NCI-H446 treated with DMSO at 0.1 percent for 48 hours (cell line): ENCODE results near the gene SV2B.

Experiments used
- DNase-seq: peaks from one replicate; lab custom pipeline; 2025; lab: John Stamatoyannopoulos, UW

The SV2B gene

DNA sequence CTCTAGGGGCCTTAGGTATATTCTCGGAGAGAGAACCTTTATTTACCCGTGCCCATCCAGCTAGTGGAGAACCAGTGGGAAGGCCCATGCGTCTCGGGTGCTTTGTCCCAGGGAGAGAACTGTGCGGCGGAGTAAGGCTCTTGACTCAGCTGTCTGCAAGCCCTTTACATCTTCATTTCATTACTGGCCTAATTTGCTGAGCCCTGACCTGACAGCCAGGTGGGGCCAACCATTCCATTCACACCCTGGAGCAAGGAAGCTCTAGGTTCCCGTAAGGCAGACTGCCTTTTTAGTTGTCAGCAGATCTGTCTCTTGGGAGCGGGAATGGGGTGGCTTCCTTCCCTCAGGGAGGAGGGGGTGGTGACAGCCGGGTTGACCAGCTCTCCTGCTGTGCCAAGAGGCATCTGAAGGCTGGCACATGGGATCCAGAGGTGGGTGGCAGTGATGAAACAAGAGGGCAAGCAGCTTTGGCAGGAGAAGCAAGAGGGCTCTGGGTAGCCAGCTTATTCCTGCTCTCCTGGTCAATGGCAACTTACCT, 36.4 kb downstream of the SV2B start:
- no peak for DNase-seq

DNA sequence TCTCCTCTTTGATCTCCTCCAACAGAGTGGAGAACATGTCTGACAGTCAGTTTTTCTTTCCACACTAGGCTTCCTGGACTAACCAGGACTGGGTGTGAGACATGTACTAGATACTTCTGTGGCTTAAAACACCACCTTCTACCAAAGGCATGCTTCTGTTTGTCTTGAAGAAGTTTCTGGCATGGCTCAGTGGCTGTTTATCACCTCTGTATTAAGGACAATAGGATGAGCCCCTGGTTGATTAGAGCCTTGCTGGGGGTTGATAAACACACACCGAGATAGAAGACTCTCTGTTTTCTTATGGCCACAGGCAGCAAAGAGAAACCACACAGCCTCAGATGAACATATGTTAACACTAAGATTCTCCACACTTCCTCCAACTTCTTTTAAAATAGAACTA, 40.5 kb downstream of the SV2B start:
- no peak for DNase-seq

DNA sequence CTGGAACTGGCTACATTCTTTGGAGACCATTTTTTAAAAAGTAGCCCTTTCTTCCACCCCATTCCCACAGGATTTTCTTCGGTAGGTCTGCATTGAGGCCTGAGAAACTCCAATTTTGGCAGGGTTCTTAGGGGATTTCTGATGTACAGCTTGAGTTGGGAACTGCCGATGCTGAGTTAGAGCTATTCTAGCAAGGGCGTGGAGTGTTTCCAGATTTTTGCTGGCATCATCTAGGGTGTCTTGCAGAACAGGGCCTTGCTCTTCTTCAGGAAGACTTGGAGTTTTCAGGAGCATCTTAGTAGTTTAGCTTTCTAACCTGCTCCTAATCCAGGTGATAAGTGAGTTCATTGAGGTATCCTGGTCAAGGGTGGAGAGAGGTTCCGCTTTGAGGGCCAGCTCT, 41.0 kb downstream of the SV2B start:
- no peak for DNase-seq

DNA sequence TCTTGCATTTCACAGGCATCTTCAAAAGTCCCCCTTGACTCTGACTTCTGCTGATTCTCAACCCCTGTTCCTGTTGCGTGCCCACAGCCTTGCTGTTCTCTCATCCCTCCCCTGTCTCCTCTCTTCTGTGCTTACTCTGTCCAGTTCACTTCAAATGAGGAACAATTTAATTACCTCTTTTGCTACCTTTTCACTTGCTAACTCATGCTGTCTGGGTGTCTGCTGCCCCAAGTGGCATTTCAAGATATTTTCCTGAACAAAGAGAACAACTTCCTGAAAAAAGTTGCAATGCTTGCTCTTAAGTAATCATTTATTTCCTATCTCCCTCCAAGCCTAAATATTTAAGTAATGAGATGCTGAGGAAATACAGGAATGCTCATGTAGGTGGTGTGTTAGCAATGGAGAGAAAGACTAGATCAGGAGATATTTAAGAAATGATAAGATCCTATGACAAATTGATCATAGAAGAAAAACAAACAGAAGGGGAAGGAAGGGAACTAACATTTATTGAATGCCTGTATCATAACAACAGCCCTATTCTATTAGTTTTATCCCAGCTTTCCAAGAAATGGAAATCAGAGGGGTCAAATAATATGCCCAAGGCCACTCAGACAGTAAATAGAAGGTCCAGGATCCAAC, 42.2 kb downstream of the SV2B start:
- no peak for DNase-seq

DNA sequence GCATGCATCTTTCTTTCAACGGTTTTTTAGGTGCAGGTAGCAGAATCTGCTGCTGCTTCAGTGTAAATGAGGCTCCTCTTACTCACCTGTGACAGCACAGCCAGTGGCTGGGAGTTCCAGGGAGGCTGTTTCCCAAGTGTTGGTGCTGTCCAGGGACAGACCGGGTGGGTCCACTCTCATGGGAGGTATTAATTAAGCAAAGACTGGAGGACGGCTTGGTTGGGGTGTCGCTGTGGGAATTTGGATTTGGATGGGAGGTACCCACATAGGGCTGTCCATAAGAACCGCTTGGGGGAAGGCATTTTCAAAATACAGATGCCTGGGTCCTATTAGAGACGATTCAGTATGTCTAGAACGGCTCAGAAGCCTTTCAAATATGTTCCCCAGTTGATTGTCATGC, 42.9 kb downstream of the SV2B start:
- DNase-seq, result no peak

DNA sequence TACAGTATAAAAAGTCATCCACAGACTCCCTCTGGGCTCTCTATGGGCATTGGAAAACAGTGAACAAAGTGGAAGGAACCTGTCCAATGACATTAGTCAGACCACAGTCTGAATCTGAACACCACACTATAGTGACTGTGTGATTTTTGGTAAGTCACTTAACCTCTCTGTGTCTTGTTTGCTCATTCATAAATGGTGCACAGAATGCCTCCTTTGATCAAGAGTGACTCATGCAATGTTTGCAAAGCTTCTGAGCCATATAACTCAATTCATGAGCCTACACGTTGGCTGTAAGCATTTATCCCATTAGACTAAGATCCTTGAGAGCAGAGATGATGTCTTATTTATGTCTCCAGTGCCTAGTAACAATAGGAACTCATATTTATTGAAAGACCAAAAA, 46.7 kb downstream of the SV2B start:
- DNase-seq, result no peak

DNA sequence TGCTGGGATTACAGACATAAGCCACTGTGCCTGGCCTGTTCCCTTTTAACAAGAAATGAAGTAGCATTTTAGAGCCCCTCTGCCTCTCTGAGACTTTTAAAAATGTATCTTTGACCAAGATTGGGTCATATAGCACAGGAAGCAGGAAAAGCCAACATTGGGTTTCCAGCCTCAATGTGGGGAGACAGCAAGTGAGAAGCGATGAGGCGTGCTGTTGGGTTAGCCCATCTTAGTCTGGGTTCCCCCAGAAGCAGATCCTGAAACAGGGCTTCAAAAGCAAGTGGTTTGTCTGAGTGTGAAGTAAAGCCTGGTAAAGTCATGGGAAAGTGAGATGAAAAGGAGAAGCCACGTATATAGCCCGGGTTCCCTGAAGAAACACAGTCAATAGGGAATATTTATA, 48.2 kb downstream of the SV2B start:
- DNase-seq, result no peak

DNA sequence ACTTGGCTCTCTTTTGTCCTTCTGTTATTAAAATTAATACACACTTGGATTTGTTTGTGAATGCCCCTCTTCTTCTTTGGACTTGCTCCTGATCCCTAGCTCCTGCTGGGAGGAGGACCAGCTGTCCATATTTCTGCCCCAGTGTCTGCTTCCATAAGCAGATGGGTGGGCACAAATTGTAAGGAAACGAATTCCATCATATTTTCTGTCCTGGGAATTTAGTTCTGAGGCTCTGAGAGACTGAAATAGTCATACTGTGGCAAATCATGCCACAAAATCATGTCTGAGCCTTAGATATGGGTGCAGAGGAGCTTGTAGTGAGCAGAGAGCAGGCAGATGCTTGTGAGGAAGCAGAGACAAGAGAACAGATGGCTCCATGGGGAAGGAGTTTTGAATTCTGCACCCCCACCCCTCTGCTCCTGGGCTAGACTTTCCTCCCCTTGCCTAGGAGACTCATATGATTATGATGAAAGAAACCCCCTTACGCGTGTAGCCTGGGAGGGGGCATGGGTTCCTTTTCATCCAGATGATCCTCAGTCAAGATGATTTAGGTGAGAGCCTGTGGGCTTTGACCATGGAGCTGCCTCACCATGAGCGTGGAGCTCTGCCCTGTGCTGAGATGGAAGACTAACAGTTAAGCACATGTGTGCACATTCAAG, 50.6 kb downstream of the SV2B start:
- no peak for DNase-seq

DNA sequence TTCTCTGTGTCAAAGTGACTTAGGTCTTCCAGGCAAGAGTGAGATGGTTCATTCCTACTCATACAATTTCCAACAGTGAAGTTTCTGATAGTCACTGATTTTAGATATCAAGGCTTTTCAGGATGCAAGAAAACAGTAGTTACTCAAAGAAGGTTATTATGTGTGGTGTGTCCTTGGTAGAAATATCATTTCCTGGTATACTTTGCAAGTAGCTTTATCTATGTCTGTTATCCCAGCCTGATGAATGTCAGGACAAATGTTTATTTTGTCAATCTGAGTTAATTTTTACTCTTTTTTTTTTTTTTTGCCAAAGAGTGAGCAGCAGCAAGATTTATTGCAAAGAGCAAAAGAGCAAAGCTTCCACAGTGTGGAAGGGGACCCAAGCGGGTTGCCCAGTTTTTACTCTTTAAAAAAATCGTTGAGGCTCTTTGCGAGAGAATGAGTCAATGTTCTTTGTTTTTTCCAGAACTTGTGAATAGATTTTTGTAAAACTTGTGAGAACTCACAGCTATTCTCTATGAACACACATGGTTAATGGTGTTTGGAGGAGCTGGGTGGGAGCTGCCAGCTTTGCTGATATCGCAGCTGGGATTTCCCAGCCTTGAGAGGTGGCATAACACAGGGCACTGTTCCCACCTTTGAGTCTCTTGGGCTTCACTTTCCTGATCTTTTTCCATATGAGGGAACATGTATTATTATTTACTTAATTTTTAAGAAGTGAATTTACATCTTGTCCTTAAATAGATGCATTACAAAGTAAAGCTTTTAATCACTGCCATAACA, 51.9 kb downstream of the SV2B start:
- no peak for DNase-seq

DNA sequence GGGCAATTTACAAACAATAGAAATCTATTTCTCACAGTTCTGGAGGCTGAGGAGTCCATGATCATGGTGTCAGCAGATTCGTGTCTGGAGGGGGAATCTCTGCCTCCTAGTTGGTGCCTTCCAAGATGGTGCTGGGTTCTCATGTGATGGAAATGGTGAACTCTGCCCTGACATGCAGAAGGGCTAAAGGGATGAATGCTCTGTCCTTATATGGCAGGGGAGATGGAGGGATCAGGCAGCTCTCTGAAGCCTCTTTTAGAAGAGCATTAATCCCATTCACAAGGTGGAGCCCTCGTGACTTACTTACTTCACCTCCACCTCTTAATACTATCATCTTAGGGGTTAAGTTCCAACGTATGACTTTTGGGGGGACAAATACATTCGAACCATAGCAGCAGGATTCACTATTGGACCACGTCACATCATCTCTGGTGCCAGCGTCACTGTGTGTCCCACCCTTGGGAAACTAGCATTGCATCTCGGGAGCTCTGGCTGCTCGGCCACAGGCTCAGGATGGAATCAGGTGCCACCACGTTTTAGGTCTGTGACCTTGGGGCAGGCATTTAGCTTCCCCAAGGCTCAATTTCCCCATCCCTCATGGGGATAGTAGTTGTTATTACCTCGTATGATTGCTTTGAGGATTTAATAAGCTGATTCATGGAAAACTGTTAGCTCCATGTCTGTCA, 53.0 kb downstream of the SV2B start:
- DNase-seq, result no peak

DNA sequence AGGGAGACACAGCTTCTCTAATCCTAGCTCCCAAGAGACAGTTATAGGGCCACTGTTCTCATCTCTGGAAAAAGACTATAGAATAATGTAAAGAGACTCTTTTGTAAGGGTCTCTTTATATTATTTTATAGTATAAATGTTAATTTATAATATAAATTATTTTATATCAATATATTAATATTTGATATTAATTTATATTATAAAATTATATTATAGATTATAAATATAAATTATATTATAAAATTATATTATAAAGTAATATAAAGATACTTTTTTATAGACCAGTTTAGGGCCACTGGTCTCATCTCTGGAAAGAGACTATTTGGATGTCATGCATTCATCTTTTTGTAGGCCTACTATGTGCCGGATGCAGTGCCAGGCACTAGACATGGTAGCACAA, 53.9 kb downstream of the SV2B start:
- DNase-seq, result no peak

DNA sequence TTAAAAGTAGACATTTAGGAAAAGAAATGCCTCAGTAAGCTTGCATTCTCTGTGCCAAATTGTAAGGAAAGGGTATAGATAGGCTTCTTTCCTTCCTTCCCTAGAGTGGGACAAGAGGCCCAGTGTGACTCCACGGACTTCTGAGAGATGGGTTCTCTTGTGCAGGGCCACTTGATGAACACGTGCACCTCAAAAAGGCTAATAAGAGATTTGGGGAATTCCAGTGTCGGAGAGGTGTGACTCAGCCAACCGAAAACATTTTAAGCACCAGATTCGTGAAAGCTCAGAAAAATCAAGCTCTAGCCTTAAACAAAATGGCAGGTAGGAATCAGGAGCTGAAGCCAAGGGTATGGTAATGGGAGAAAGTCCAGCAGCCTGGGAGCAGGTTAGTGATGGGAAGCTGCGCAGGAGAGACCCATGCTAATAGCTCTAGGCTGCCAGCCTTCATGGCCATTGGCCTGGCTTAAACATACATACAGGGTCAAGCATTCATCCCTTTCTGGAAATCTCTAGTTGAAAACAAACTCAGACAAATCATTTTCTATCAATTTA, 56.2 kb downstream of the SV2B start:
- no peak for DNase-seq

DNA sequence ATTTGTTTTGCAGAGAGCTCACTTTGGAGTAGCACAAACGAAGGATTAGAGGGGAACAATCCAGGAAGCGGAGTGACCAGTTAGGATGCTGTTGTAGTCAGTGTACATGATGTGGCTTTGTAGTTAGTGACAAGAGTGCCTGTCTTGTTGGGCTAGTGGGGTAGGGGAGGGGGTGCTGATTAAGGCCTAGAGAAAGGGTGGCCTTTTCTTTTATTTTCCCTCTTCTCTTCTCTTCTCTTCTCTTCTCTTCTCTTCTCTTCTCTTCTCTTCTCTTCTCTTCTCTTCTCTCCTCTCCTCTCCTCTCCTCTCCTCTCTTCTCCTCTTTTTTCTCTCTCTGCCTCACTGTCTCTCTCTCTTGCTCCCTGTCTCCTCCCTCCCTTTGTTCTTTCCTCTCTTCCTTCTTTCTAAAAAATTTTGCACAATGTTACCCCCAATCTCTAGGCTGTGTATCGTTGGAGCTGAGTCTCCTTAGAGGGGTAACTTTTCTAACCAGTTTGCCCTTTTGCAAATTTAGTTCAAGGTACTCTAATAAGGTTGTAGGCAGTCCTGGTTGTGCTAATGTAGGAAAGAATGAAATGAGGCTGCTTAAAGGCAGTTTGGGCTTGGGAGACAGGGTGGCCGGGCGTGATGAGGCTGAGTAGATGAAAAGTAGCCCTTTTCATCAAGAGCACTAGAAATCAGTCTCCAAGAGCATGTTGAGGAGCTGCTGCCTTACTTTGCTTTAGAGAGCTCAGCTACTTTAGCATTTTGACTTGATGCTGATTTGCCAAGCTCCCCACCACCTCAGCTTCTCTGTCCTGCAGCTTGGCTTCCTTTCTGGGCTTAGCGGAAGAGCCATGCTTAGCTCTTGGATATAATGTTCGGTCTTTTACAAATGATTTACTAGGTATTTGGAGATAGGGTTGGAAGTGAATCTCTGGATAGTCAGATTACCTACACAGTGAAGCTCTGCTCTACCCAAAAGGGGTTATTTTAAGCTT, 58.6 kb downstream of the SV2B start:
- no peak for DNase-seq

DNA sequence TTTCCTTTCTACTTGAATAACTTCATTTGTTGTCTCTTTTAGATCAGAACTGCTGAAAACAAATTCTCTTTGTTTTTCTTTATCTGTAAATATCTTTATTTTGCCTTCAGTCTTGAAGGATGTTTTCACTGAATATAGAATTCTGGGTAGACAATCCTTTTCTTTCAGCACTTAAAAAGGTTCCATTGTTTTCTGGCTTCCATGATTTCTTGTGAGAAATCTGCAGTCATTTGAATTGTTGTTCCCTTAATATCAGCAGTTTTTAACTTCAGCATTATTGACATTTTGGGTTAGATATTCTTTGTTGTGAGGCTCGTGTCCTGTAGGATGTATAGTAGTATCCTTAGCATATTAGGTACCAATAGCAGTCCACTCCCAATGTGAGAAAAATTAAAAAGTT, 65.8 kb downstream of the SV2B start:
- no peak for DNase-seq

DNA sequence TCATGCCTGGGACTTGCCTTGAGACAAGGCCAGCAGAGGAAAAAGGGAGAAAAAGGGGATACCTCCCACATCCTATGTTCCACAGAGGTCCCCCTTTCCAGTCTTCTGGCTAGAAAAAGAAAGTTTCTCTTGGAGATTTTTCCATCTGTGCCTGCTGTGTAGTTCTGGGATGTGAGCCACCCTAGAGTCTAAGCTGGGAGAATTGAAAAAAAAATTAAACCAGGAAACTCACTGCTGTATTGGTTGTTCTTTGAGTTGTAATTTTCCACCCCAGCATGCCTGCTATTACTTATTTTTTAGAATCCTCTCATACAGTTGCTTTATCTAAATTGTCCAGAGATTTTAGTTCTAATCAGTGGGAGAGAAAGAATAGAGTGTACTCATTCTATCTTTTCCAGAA, 68.4 kb downstream of the SV2B start:
- no peak for DNase-seq

DNA sequence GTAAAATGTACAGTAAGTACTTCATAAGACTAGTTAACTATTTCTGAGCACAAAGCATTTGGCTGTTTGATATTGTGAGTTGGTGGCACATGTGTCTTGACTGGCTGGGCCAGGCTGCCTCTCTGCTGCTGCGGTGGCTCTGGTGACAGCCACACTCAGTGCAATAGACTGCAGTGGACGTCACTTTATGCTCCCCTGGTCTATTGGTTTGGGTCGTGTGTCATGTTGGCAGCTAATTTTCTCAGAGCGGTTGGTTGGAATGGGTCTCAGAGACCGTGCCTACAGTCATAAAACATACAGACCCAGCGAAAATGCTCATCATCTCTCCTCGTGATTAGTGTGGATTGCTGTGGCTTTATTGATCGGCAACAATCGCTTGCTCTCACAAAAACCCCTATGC, 71.3 kb downstream of the SV2B start:
- no peak for DNase-seq

DNA sequence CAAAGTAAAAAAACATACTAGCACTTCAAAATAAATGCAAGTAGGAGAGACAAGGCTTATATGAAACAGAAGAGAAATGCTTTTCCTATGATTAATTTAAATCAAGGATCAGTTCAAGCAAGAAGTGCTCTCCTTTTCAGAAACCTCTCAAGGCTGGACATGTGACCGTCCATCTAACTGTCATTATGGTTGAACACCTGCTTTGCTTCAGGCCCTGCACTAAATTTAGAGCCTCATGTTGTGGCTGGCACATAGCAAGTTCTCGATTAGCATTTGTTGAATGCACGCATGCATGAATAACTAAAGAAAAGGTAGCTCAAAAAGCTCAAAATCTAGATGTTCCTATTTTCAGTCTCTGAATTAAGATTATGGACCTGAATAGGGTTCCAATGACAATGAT, 82.0 kb downstream of the SV2B start:
- no peak for DNase-seq

DNA sequence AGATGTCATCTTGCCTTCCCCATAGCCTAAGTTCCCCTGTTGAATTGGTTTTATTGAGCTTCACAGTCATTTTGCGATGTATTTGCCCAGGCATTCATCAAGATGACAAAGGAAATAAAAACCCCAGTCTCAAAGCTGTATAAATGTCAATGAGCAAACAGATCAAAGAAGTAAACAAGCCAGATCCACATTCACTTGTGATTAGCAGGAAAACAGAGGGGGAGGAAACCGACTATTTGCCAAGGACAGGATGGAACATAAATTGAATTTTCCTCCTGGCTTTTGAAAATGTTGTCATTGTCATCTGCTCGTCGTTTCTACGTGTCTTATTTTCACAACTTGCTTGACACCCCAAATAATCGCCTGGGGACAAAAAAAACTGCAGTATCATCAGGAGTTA, 83.5 kb downstream of the SV2B start:
- DNase-seq, result no peak

DNA sequence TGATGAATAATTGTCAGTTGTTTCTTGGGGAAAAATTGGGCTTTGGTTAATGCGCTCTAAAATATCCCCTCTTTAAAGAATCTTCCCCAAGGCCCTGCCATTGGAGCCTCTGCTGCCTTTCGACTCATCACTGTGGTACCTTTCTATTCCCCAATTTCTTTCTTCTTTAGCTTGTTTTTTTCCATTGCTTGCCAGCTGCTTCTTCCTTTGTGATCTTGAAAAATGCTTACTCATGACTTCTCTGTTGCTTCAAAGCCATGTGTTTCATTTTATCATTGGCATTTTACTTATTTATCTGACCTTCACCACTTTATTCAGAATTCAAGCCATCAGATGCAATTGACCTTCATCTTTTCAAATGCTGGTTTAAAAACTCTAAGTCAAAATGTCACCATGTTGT, 84.4 kb downstream of the SV2B start:
- no peak for DNase-seq

DNA sequence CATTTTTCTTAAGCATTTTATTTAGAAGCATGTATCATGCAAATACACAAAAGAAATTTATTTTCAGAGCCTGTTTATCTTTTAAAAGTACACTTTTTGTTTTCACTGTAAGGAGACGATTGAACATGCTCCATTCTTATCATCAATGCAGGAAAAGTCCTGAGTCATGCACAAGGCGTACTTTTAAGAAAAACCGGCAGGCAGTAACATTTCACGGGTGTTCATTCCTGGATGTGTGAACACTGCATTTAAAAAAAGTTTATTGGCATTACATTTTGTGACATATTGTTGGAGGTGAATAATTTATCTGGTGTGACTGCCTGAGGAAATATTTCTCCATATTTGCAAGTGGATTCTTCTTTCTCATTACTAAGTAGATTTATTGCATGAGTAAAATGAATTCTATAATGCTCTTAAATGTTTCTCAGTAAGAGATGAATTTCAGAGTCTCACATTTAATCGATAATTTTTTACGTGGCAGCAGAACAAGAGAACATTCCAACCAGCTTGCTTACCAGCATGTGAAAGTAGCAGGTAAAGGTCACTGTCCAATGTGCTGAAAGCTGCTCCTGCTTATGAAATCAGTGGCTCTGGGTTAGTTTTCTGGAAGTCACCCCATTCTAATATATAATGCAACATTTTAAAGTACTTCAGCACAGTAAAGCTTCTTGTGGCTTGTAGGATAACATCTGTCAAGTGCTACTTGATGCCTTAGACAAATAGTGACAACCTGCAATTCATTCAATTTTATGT, 87.0 kb downstream of the SV2B start:
- DNase-seq, result no peak
